Stomach (tissue), 4 donors: ENCODE data around the gene SLC24A3.

ENCODE experiments used
- CTCF ChIP-seq, 7 experiments: fragments of 450-650 bp in 4 of 7; fragments of 200-600 bp in 3 of 7; sonication (generic) in 3 of 7; IDR thresholded peaks; one replicate each; pipeline ENCODE4 v1.5.1; 2016 to 2019; ENCODE audit warnings: antibody characterized with exemption in 7 of 7, control low read depth in 2 of 7, mild to moderate bottlenecking in 1 of 7
- POLR2A ChIP-seq, 4 donors: fragments of 450-650 bp; IDR thresholded peaks; one replicate each; pipeline ENCODE4 v1.6.1; 2016; ENCODE audit warnings: antibody characterized with exemption in 4 of 4, control low read depth in 2 of 4, mild to moderate bottlenecking in 1 of 4, moderate library complexity in 1 of 4

- TF ChIP-seq CTCF (IDR thresholded peaks at IDR 0.05) (no peak), POLR2A (IDR thresholded peaks at IDR 0.05) (no peak)
Observed at GRCh38 chr20:19212469-19212815, at the start of gene SLC24A3.
